ENCODE data around the gene CRYBB1.

GRCh38 chr22:26586556-26587325 is 31.1 kb downstream of the CRYBB1 start:
- TF ChIP-seq MYC (CRISPR knock-in tag; IDR thresholded peaks at IDR 0.05; ENCODE audit: borderline replicate concordance) = no peak
- no peak for TF ChIP-seq CTCF (CRISPR knock-in tag; IDR thresholded peaks at IDR 0.05)
- no peak for TF ChIP-seq KLF11 (CRISPR knock-in tag; IDR thresholded peaks at IDR 0.05)
- no peak for TF ChIP-seq ZNF143 (CRISPR knock-in tag; IDR thresholded peaks at IDR 0.05)
- no peak for TF ChIP-seq ZNF430 (CRISPR knock-in tag; IDR thresholded peaks at IDR 0.05)
- TF ChIP-seq FOXP1 (IDR thresholded peaks at IDR 0.05) = no peak
- TF ChIP-seq FOXP1 (CRISPR knock-in tag; IDR thresholded peaks at IDR 0.05) = no peak
- TF ChIP-seq ZSCAN31 (CRISPR knock-in tag; IDR thresholded peaks at IDR 0.05; ENCODE audit: low read depth) = no peak
- no peak for TF ChIP-seq ZNF484 (CRISPR knock-in tag; IDR thresholded peaks at IDR 0.05; ENCODE audit: borderline replicate concordance, low read depth)
- no peak for TF ChIP-seq KAT8 (CRISPR knock-in tag; IDR thresholded peaks at IDR 0.05)
- no peak for TF ChIP-seq SIN3A (IDR thresholded peaks at IDR 0.05; ENCODE audit: borderline replicate concordance, low read depth, low read length)
- TF ChIP-seq NFYB (CRISPR knock-in tag; IDR thresholded peaks at IDR 0.05) = no peak
- no peak for TF ChIP-seq AHR (CRISPR knock-in tag; IDR thresholded peaks at IDR 0.05)
